PC-9 (cell line): Measurements from ENCODE around the gene NUFIP2. TPM values are rescaled to one million over a fixed set of nuclear protein-coding genes. Genes with fewer than 3 reads are reported as not detected.

ENCODE experiments used
- BruUV-seq: library from RNA; stranded (reverse); fragments of 400-500 nt; replicated peaks from 2 replicates; lab custom pipeline; 2021; lab: Mats Ljungman, UMichigan
- CTCF ChIA-PET: fragments of 300-600 bp; sonication (Branson Sonifier 250); formaldehyde crosslinking; loops from one replicate; lab custom pipeline; 2022; ENCODE audit warnings: antibody characterized with exemption; lab: Charles Lee
- POLR2A ChIA-PET: fragments of 300-600 bp; sonication (Branson Sonifier 250); formaldehyde crosslinking; loops from one replicate; lab custom pipeline; 2022; ENCODE audit warnings: antibody characterized with exemption; ENCODE audit not compliant: unreplicated experiment; lab: Charles Lee
- DNase-seq, 2 experiments: peaks; one replicate each; pipeline versions ENCODE4 v3.0.0 to v3.0.0-alpha.2; 2015 to 2022; ENCODE audit warnings: mixed read lengths in 1 of 2
- H2AFZ ChIP-seq: fragments of 200-600 bp; sonication (generic); 2 replicates; pipeline ENCODE4 v1.8.1; 2017; ENCODE audit warnings: antibody characterized with exemption
- H3F3A ChIP-seq: fragments of 200-600 bp; sonication (generic); 2 replicates; pipeline ENCODE4 v1.8.1; 2017; ENCODE audit warnings: antibody characterized with exemption, mild to moderate bottlenecking, low read depth; ENCODE audit not compliant: insufficient read depth
- H3K27ac ChIP-seq: fragments of 200-600 bp; sonication (generic); 2 replicates; pipeline ENCODE4 v1.6.1; 2016; ENCODE audit warnings: mixed run types
- H3K27me3 ChIP-seq: fragments of 200-600 bp; sonication (generic); 2 replicates; pipeline ENCODE4 v1.6.1; 2016; ENCODE audit warnings: low read depth, mixed run types; ENCODE audit not compliant: insufficient read depth
- H3K36me3 ChIP-seq: fragments of 200-600 bp; sonication (generic); 2 replicates; pipeline ENCODE4 v1.6.1; 2016; ENCODE audit warnings: low read depth, mixed run types
- H3K4me1 ChIP-seq: fragments of 200-600 bp; sonication (generic); replicated peaks from 2 replicates; pipeline ENCODE4 v1.6.1; 2016; ENCODE audit warnings: mixed run types; ENCODE audit not compliant: insufficient read depth
- H3K4me2 ChIP-seq: fragments of 200-600 bp; sonication (generic); 2 replicates; pipeline ENCODE4 v1.6.1; 2017; ENCODE audit warnings: mixed run types
- H3K4me3 ChIP-seq: fragments of 200-600 bp; sonication (generic); 2 replicates; pipeline ENCODE4 v1.6.1; 2016; ENCODE audit warnings: mixed run types
- H3K79me2 ChIP-seq: fragments of 200-600 bp; sonication (generic); 2 replicates; pipeline ENCODE4 v1.6.1; 2017; ENCODE audit warnings: low read depth, mixed run types
- H3K9me2 ChIP-seq: fragments of 200-600 bp; sonication (generic); 2 replicates; pipeline ENCODE4 v1.8.1; 2017; ENCODE audit warnings: mild to moderate bottlenecking; ENCODE audit not compliant: insufficient read depth
- H3K9me3 ChIP-seq: fragments of 200-600 bp; sonication (generic); 2 replicates; pipeline ENCODE4 v1.8.1; 2016; ENCODE audit warnings: low read depth; ENCODE audit not compliant: insufficient read depth
- H4K20me1 ChIP-seq: fragments of 200-600 bp; sonication (generic); 2 replicates; pipeline ENCODE4 v1.8.1; 2017; ENCODE audit not compliant: insufficient read depth
- EZH2 ChIP-seq: fragments of 200-600 bp; sonication (generic); IDR thresholded peaks from 2 replicates; pipeline ENCODE4 v1.8.0; 2017; ENCODE audit warnings: antibody characterized with exemption, low read depth
- intact Hi-C: fragments of 100-400 bp; cut with micrococcal nuclease; formaldehyde crosslinking; loops from one replicate; pipeline ENCODE4 v1.10.0; 2022; ENCODE audit not compliant: unreplicated experiment
- total RNA-seq: library from RNA; stranded (reverse); gene quantifications from 2 replicates; pipeline ENCODE4 v1.2.3, GENCODE V29; 2021
- TF ChIP-seq, protein P1 (sequence below): fragments of 200-600 bp; sonication (generic); conservative IDR thresholded peaks from 2 replicates; pipeline ENCODE4 v1.6.1; 2017; ENCODE audit warnings: mixed run types, antibody characterized with exemption, mild to moderate bottlenecking, moderate library complexity

The NUFIP2 gene
- total RNA-seq, 1 experiment from 2014 or later, result 73.1 TPM

DNA sequence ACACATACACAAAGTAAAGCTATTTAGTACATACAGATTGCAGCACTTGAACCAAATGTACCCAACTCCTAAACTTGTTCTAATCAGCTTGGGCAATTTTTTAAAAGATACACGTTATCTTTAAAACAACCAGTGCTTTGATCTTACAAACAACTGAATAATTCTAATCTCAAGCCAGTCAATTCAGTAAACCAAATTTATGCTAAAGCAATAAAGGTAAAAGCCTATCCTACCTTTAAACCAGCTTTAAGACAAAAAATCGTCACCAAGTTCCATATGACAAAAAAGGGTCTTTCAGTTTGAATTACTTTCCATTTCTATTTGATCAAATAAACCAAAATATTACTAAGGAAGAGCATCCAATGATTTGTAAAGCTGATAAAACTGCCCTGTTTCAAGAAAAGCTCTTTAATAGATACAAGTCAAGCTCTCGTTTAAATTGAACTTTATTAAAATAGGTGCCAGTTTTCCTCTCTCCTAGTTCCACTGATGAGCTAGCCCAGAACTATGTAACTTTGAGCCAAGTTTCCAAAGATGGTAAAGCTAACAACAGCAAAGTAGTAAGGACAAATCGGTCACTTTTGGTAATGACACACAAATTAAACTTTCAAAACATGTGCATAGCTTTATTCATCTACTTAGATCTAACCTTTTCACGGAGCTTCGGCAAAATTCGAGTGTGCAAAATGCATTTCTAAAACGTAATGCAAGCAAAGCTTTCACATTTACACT, 37.0 kb downstream of the NUFIP2 start:
- Histone ChIP-seq H3K27me3 (no peaks in the 10 kb centered on the region), H3K4me1 (peaks cover 2% of the 10 kb centered on the region; the same call in 1 of the 2 replicates), H3K9me3 (no peaks in the 10 kb centered on the region), H3K4me2 (no peak overlapping the region), H3K27ac (peak overlapping the region; percentile 17; the same call in 1 of the 2 replicates), H3F3A (peaks cover 91% of the 10 kb centered on the region), H3K79me2 (peaks cover 3% of the 10 kb centered on the region; the same call in 1 of the 2 replicates), H4K20me1 (peaks cover 21% of the 10 kb centered on the region; the same call in 1 of the 2 replicates), H3K9me2 (no peaks in the 10 kb centered on the region), H3K36me3 (peaks cover 23% of the 10 kb centered on the region), H2AFZ (no peak overlapping the region), H3K4me3 (no peak overlapping the region)
- BruUV-seq, result no TSS peak
- no peak for DNase-seq
- POLR2A ChIA-PET, result interaction anchor here (0.5 to 0.6 kb wide), 3 partner anchors 112 to 380 kb away, joined by 3 to 5 read pairs (median 3); no protein-coding TSS in a partner anchor
- TF ChIP-seq, protein P1, sequence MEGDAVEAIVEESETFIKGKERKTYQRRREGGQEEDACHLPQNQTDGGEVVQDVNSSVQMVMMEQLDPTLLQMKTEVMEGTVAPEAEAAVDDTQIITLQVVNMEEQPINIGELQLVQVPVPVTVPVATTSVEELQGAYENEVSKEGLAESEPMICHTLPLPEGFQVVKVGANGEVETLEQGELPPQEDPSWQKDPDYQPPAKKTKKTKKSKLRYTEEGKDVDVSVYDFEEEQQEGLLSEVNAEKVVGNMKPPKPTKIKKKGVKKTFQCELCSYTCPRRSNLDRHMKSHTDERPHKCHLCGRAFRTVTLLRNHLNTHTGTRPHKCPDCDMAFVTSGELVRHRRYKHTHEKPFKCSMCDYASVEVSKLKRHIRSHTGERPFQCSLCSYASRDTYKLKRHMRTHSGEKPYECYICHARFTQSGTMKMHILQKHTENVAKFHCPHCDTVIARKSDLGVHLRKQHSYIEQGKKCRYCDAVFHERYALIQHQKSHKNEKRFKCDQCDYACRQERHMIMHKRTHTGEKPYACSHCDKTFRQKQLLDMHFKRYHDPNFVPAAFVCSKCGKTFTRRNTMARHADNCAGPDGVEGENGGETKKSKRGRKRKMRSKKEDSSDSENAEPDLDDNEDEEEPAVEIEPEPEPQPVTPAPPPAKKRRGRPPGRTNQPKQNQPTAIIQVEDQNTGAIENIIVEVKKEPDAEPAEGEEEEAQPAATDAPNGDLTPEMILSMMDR, result no peak
- TF ChIP-seq EZH2, result no peak
- CTCF ChIA-PET, result interaction anchor here (0.5 to 1.2 kb wide), 3 partner anchors 78 to 140 kb away, joined by 4 to 6 read pairs (median 5); no protein-coding TSS in a partner anchor
- intact Hi-C loops, result no loop called here

DNA sequence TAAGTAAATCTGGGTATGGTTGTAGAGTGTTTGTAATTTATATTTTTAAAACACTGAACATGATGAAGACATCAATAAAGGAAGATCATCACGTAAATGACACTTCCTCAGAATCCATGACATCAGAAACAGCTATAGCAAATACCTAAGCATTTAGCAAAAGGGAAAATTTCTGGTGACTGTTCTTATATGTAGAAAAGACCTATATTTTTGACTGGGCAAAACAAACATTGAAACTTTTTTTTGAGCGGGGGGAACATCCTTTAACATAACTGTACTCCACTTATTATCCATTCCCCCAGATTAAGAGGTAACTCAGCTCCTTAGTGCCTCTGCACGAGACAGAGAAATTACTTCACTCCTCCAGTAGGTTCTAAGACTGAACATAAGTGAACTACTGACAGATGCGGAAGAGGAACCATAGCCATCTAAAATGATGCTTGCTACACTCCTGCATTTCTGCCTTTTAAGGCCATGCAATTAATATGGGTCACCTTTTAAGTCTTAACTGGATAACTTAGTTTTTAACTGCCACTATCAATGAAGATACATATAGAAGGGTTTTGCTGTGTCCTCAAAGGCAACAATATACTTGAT, 37.9 kb downstream of the NUFIP2 start:
- Histone ChIP-seq H3K4me1 (peaks cover 11% of the 10 kb centered on the region), H3K4me3 (no peak overlapping the region), H3K27ac (peak overlapping the region; percentile 17), H2AFZ (no peak overlapping the region), H3K4me2 (no peak overlapping the region), H3K36me3 (peaks cover 15% of the 10 kb centered on the region), H3K27me3 (no peaks in the 10 kb centered on the region), H3K79me2 (no peaks in the 10 kb centered on the region), H3K9me2 (no peaks in the 10 kb centered on the region), H3F3A (peaks cover 90% of the 10 kb centered on the region), H4K20me1 (peaks cover 20% of the 10 kb centered on the region; the same call in 1 of the 2 replicates), H3K9me3 (no peaks in the 10 kb centered on the region)
- no TSS peak for BruUV-seq
- CTCF ChIA-PET, result interaction anchor here (0.6 to 0.7 kb wide), 2 partner anchors 125 to 259 kb away, joined by 3 to 5 read pairs; no protein-coding TSS in a partner anchor
- DNase-seq, result no peak
- intact Hi-C loops, result no loop called here
- no peak for TF ChIP-seq EZH2
- TF ChIP-seq, protein P1, result no peak
- POLR2A ChIA-PET, result interaction anchor here (0.6 kb wide), 2 partner anchors 38 to 132 kb away, joined by 3 to 5 read pairs; no protein-coding TSS in a partner anchor

DNA sequence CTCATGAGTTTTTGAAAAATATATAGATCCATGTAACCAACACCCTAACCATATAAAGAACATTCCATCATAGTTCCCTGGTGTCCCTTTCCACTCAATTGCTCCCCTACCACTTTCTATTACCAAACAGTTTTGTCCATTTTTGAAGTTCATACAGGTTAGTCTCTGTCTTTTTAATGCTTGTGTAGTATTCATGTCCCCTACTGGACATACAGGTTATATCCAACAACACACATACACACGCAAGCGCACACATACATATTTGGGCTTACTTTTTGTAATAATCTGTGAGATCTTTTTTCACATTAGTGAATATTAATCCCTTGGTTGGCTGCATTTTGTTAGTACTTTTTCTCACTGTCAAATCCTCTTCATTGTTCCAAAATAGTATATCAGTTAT, 40.9 kb downstream of the NUFIP2 start:
- no peaks in the 10 kb centered on the region for H3K79me2 ChIP-seq
- H3K9me3 ChIP-seq, result no peaks in the 10 kb centered on the region
- no peak for TF ChIP-seq EZH2
- H3K9me2 ChIP-seq, result no peaks in the 10 kb centered on the region
- POLR2A ChIA-PET, result no interaction called here
- no TSS peak for BruUV-seq
- CTCF ChIA-PET, result no interaction called here
- H3K27ac ChIP-seq, result no peak overlapping the region
- intact Hi-C loops, result no loop called here
- no peaks in the 10 kb centered on the region for H3K27me3 ChIP-seq
- no peak overlapping the region for H2AFZ ChIP-seq
- H3K36me3 ChIP-seq, result no peaks in the 10 kb centered on the region
- no peak overlapping the region for H3K4me2 ChIP-seq
- peaks cover 15% of the 10 kb centered on the region for H3K4me1 ChIP-seq
- peaks cover 67% of the 10 kb centered on the region; the same call in 1 of the 2 replicates for H3F3A ChIP-seq
- peaks cover 10% of the 10 kb centered on the region; the same call in 1 of the 2 replicates for H4K20me1 ChIP-seq
- no peak for DNase-seq
- no peak overlapping the region for H3K4me3 ChIP-seq
